ENCODE data around the gene KASH5. TPM values are rescaled to one million over a fixed set of nuclear protein-coding genes. Genes with fewer than 3 reads are reported as not detected.

KASH5 gene
- total and polyA plus RNA-seq, 2 donors (not counting 1 experiment from before 2014, with no cell fraction given) = 0.67 to 0.74 TPM

Other genes starting within 250 kb of the KASH5 start
- not detected in 2 replicates for gene HRC, start 232.9 kb upstream of the KASH5 start, total RNA-seq
- not detected in 2 replicates for gene HRC, start 232.9 kb upstream of the KASH5 start, polyA plus RNA-seq
- not detected in 2 replicates for gene TRPM4, start 230.5 kb upstream of the KASH5 start, total RNA-seq
- gene TRPM4, start 230.5 kb upstream of the KASH5 start, polyA plus RNA-seq = 0.24 TPM in 1 of 2 replicates, not detected in the other
- 68.4 and 68.5 TPM in 2 replicates for gene SLC6A16, start 63.1 kb upstream of the KASH5 start, total RNA-seq
- 16.9 and 22.3 TPM in 2 replicates for gene SLC6A16, start 63.1 kb upstream of the KASH5 start, polyA plus RNA-seq
- 1,880 and 1,998 TPM in 2 replicates for gene CD37, start 52.8 kb upstream of the KASH5 start, total RNA-seq
- 1,422 and 2,188 TPM in 2 replicates for gene CD37, start 52.8 kb upstream of the KASH5 start, polyA plus RNA-seq
- gene TEAD2, start 25.8 kb upstream of the KASH5 start, total RNA-seq = 12.0 and 13.4 TPM in 2 replicates
- 1.6 and 5.8 TPM in 2 replicates for gene TEAD2, start 25.8 kb upstream of the KASH5 start, polyA plus RNA-seq
- gene DKKL1, start 24.4 kb upstream of the KASH5 start, total RNA-seq = 0.68 and 1.2 TPM in 2 replicates
- gene DKKL1, start 24.4 kb upstream of the KASH5 start, polyA plus RNA-seq = 1.6 TPM in 1 of 2 replicates, not detected in the other
- gene PTH2, start 35.2 kb downstream of the KASH5 start, total RNA-seq = not detected in 2 replicates
- gene PTH2, start 35.2 kb downstream of the KASH5 start, polyA plus RNA-seq = not detected in 2 replicates
- gene GFY, start 37.1 kb downstream of the KASH5 start, total RNA-seq = not detected in 2 replicates
- gene GFY, start 37.1 kb downstream of the KASH5 start, polyA plus RNA-seq = not detected in 2 replicates
- gene SLC17A7, start 53.3 kb downstream of the KASH5 start, total RNA-seq = 0.29 and 0.89 TPM in 2 replicates
- gene SLC17A7, start 53.3 kb downstream of the KASH5 start, polyA plus RNA-seq = 0.40 and 0.60 TPM in 2 replicates
- gene PIH1D1, start 63.6 kb downstream of the KASH5 start, total RNA-seq = 168 and 184 TPM in 2 replicates
- gene PIH1D1, start 63.6 kb downstream of the KASH5 start, polyA plus RNA-seq = 158 and 170 TPM in 2 replicates
- 65.8 and 73.6 TPM in 2 replicates for gene ALDH16A1, start 65.0 kb downstream of the KASH5 start, total RNA-seq
- 105 and 202 TPM in 2 replicates for gene ALDH16A1, start 65.0 kb downstream of the KASH5 start, polyA plus RNA-seq
- 27.8 and 31.0 TPM in 2 replicates for gene FLT3LG, start 86.0 kb downstream of the KASH5 start, total RNA-seq
- gene FLT3LG, start 86.0 kb downstream of the KASH5 start, polyA plus RNA-seq = 49.8 and 52.6 TPM in 2 replicates
- 5,221 and 5,457 TPM in 2 replicates for gene RPL13A, start 99.4 kb downstream of the KASH5 start, total RNA-seq
- 4,869 and 6,298 TPM in 2 replicates for gene RPL13A, start 99.4 kb downstream of the KASH5 start, polyA plus RNA-seq
- gene RPS11, start 108.2 kb downstream of the KASH5 start, total RNA-seq = 3,882 and 4,227 TPM in 2 replicates
- gene RPS11, start 108.2 kb downstream of the KASH5 start, polyA plus RNA-seq = 8,349 and 12,912 TPM in 2 replicates
- gene FCGRT, start 124.4 kb downstream of the KASH5 start, total RNA-seq = 44.7 and 50.4 TPM in 2 replicates
- 41.5 and 43.2 TPM in 2 replicates for gene FCGRT, start 124.4 kb downstream of the KASH5 start, polyA plus RNA-seq
- 2.2 and 4.1 TPM in 2 replicates for gene RCN3, start 139.8 kb downstream of the KASH5 start, total RNA-seq
- 1.8 and 3.1 TPM in 2 replicates for gene RCN3, start 139.8 kb downstream of the KASH5 start, polyA plus RNA-seq
- 55.5 and 65.2 TPM in 2 replicates for gene NOSIP, start 192.3 kb downstream of the KASH5 start, total RNA-seq
- gene NOSIP, start 192.3 kb downstream of the KASH5 start, polyA plus RNA-seq = 110 and 135 TPM in 2 replicates
- gene PRRG2, start 193.1 kb downstream of the KASH5 start, total RNA-seq = 3.0 and 4.4 TPM in 2 replicates
- gene PRRG2, start 193.1 kb downstream of the KASH5 start, polyA plus RNA-seq = 1.1 TPM in 2 replicates
- 70.7 and 72.3 TPM in 2 replicates for gene PRR12, start 202.9 kb downstream of the KASH5 start, total RNA-seq
- gene PRR12, start 202.9 kb downstream of the KASH5 start, polyA plus RNA-seq = 5.2 and 8.4 TPM in 2 replicates

Data from B cell (primary cell).